Liver (tissue), 3 donors: Measurements from ENCODE around the gene IRX6.

Source experiments
- RXRA ChIP-seq, 2 donors: IDR thresholded peaks; 2 replicates each; pipeline ENCODE4 v1.6.1; 2017 to 2018; ENCODE audit warnings: antibody characterized with exemption in 2 of 2, mild to moderate bottlenecking in 1 of 2
- YY1 ChIP-seq: IDR thresholded peaks from 2 replicates; pipeline ENCODE4 v1.6.1; 2016; ENCODE audit warnings: antibody characterized with exemption, mild to moderate bottlenecking
- TF ChIP-seq, protein P1 (sequence below): fragments of 150-350 bp; IDR thresholded peaks from 2 replicates; pipeline ENCODE4 v1.5.1; 2017; ENCODE audit warnings: improper control_type of control experiment, low read depth, low read length; ENCODE audit not compliant: missing input control
- TF ChIP-seq, protein P2 (sequence below): IDR thresholded peaks from 2 replicates; pipeline ENCODE4 v1.6.1; 2016; ENCODE audit warnings: antibody characterized with exemption
- TF ChIP-seq, protein P3 (sequence below): IDR thresholded peaks from 2 replicates; pipeline ENCODE4 v1.6.1; 2016; ENCODE audit warnings: antibody characterized with exemption, mild to moderate bottlenecking
- donor health status: healthy.
- donor health status: healthy.

DNA sequence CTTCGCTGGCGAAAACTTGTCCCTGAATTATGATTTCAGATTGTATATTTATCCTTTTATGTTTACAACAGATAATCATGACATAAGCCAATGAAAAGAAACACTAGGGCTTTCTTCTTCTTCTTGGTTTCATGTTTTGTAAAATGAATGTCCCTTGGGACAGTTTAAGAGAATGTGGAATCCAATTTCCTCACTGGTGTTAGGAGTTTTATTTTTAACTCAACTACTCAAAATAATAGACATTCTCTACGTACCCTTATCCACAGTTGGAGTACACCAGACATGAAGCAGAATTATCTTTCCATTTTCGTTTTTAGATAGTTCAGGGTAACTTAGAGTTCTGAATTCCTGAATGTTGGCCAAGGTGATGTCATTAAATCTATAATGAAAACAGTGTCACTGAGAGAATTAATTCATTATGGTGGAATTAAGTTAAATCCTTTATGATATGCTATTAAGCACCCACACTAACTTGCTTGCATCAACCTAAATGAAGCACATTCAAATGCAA is 43.4 kb downstream of the IRX6 start:
- TF ChIP-seq YY1 (no peak), RXRA (IDR thresholded peaks at IDR 0.05) (no peak)
- TF ChIP-seq, protein P1, sequence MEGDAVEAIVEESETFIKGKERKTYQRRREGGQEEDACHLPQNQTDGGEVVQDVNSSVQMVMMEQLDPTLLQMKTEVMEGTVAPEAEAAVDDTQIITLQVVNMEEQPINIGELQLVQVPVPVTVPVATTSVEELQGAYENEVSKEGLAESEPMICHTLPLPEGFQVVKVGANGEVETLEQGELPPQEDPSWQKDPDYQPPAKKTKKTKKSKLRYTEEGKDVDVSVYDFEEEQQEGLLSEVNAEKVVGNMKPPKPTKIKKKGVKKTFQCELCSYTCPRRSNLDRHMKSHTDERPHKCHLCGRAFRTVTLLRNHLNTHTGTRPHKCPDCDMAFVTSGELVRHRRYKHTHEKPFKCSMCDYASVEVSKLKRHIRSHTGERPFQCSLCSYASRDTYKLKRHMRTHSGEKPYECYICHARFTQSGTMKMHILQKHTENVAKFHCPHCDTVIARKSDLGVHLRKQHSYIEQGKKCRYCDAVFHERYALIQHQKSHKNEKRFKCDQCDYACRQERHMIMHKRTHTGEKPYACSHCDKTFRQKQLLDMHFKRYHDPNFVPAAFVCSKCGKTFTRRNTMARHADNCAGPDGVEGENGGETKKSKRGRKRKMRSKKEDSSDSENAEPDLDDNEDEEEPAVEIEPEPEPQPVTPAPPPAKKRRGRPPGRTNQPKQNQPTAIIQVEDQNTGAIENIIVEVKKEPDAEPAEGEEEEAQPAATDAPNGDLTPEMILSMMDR, result no peak
- TF ChIP-seq, protein P2, sequence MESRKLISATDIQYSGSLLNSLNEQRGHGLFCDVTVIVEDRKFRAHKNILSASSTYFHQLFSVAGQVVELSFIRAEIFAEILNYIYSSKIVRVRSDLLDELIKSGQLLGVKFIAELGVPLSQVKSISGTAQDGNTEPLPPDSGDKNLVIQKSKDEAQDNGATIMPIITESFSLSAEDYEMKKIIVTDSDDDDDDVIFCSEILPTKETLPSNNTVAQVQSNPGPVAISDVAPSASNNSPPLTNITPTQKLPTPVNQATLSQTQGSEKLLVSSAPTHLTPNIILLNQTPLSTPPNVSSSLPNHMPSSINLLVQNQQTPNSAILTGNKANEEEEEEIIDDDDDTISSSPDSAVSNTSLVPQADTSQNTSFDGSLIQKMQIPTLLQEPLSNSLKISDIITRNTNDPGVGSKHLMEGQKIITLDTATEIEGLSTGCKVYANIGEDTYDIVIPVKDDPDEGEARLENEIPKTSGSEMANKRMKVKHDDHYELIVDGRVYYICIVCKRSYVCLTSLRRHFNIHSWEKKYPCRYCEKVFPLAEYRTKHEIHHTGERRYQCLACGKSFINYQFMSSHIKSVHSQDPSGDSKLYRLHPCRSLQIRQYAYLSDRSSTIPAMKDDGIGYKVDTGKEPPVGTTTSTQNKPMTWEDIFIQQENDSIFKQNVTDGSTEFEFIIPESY, result no peak
- TF ChIP-seq, protein P3, sequence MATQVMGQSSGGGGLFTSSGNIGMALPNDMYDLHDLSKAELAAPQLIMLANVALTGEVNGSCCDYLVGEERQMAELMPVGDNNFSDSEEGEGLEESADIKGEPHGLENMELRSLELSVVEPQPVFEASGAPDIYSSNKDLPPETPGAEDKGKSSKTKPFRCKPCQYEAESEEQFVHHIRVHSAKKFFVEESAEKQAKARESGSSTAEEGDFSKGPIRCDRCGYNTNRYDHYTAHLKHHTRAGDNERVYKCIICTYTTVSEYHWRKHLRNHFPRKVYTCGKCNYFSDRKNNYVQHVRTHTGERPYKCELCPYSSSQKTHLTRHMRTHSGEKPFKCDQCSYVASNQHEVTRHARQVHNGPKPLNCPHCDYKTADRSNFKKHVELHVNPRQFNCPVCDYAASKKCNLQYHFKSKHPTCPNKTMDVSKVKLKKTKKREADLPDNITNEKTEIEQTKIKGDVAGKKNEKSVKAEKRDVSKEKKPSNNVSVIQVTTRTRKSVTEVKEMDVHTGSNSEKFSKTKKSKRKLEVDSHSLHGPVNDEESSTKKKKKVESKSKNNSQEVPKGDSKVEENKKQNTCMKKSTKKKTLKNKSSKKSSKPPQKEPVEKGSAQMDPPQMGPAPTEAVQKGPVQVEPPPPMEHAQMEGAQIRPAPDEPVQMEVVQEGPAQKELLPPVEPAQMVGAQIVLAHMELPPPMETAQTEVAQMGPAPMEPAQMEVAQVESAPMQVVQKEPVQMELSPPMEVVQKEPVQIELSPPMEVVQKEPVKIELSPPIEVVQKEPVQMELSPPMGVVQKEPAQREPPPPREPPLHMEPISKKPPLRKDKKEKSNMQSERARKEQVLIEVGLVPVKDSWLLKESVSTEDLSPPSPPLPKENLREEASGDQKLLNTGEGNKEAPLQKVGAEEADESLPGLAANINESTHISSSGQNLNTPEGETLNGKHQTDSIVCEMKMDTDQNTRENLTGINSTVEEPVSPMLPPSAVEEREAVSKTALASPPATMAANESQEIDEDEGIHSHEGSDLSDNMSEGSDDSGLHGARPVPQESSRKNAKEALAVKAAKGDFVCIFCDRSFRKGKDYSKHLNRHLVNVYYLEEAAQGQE, result no peak
